CD4-positive, alpha-beta T cell (primary cell): ENCODE measurements around the gene HEXD. TPM values are rescaled to one million over a fixed set of nuclear protein-coding genes. Genes with fewer than 3 reads are reported as not detected.
"Not testable (repeated sequence)": the region's sequence is repeated elsewhere in the genome, so short reads cannot be mapped to it uniquely, and the experiment has no call there.

Source experiments
- ATAC-seq: fragments of 200-7000 bp; cut with Tn5 transposase; one replicate; pipeline ENCODE4 v1.10.0; 2022; ENCODE audit warnings: mild to moderate bottlenecking; ENCODE audit not compliant: poor library complexity
- CTCF ChIA-PET: fragments of 350-600 bp; sonication (Branson Sonifier 250); formaldehyde crosslinking; loops from one replicate; lab custom pipeline; 2021; ENCODE audit warnings: antibody characterized with exemption, inconsistent platforms; lab: Charles Lee
- POLR2A ChIA-PET: fragments of 350-600 bp; sonication (Branson Sonifier 250); formaldehyde crosslinking; loops from one replicate; lab custom pipeline; 2021; ENCODE audit warnings: antibody characterized with exemption, inconsistent platforms; lab: Charles Lee
- DNase-seq, 14 experiments: peaks; one replicate each; pipeline ENCODE4 v3.0.0-alpha.2; 2013 to 2020; ENCODE audit warnings: mixed read lengths in 2 of 14
- H3K27ac ChIP-seq, 2 donors: one replicate each; pipeline versions ENCODE4 v1.5.1 to v1.7.0; 2013; ENCODE audit warnings: low read length in 2 of 2, low read depth in 1 of 2, mild to moderate bottlenecking in 1 of 2
- H3K27me3 ChIP-seq, 2 experiments: 1 replicate in 1 of 2; 2 replicates in 1 of 2; pipeline versions ENCODE4 v1.6.1 to v1.7.0; 2013; ENCODE audit warnings: low read length in 2 of 2, control low read depth in 1 of 2, mild to moderate bottlenecking in 1 of 2, moderate library complexity in 1 of 2; ENCODE audit not compliant: insufficient read depth in 2 of 2, control insufficient read depth in 1 of 2
- H3K36me3 ChIP-seq: one replicate; pipeline ENCODE4 v1.6.1; 2013; ENCODE audit warnings: low read length, control low read depth; ENCODE audit not compliant: insufficient read depth
- H3K4me1 ChIP-seq: one replicate; pipeline ENCODE4 v1.6.1; 2013; ENCODE audit warnings: low read length, control low read depth; ENCODE audit not compliant: insufficient read depth
- H3K4me3 ChIP-seq: one replicate; pipeline ENCODE4 v1.5.1; 2013; ENCODE audit warnings: mild to moderate bottlenecking, low read length, moderate library complexity
- H3K9me3 ChIP-seq, 2 experiments: 1 replicate in 1 of 2; 2 replicates in 1 of 2; pipeline versions ENCODE4 v1.6.1 to v1.7.0; 2013; ENCODE audit warnings: low read length in 2 of 2, mild to moderate bottlenecking in 2 of 2, control low read depth in 1 of 2, moderate library complexity in 1 of 2; ENCODE audit not compliant: control insufficient read depth in 1 of 2, insufficient read depth in 1 of 2
- H3K27ac Mint-ChIP-seq: one replicate; pipeline ENCODE4 v1.8.0; 2020; ENCODE audit warnings: mixed read lengths
- H3K27me3 Mint-ChIP-seq: one replicate; pipeline ENCODE4 v1.8.0; 2021; ENCODE audit warnings: mixed read lengths
- H3K36me3 Mint-ChIP-seq: one replicate; pipeline ENCODE4 v1.8.0; 2021; ENCODE audit warnings: low read depth, mixed read lengths
- H3K4me1 Mint-ChIP-seq: one replicate; pipeline ENCODE4 v1.8.0; 2021; ENCODE audit warnings: low read depth, mixed read lengths
- H3K4me3 Mint-ChIP-seq: one replicate; pipeline ENCODE4 v1.8.0; 2020; ENCODE audit warnings: mild to moderate bottlenecking, mixed read lengths
- H3K9me3 Mint-ChIP-seq: one replicate; pipeline ENCODE4 v1.8.0; 2020; ENCODE audit warnings: mixed read lengths
- intact Hi-C, 2 experiments: fragments of 100-400 bp; cut with DNase I in 1 of 2; cut with micrococcal nuclease in 1 of 2; formaldehyde crosslinking; loops; one replicate each; pipeline versions ENCODE4 v1.15.1 to v1.9.0; 2023 to 2025; cut with DNase I, micrococcal nuclease
- total RNA-seq, 174 experiments: library from RNA in 2 of 174; stranded (reverse) in 2 of 174; gene quantifications; one replicate each; pipeline ENCODE4 v1.2.3 and lab custom pipeline; 2021 to 2026
- TF ChIP-seq, protein P1 (sequence below): fragments of 200-600 bp; IDR thresholded peaks from one replicate; pipeline ENCODE4 v1.8.0; 2022; ENCODE audit warnings: antibody characterized with exemption, mild to moderate bottlenecking

The HEXD gene
- total RNA-seq, 2 experiments from 2014 or later: 27.8 to 31.2 TPM

GRCh38 chr17:82449883-82450356 is 31.8 kb downstream of the HEXD start:
- Histone ChIP-seq H3K27me3 (no peaks in the 10 kb centered on the region), H3K9me3 (no peaks in the 10 kb centered on the region), H3K27ac (peak overlapping the region; percentile 90 to 96), H3K4me3 (peak overlapping the region; percentile 97), H3K36me3 (peaks cover 28% of the 10 kb centered on the region), H3K4me1 (peaks cover 55% of the 10 kb centered on the region)
- DNase-seq: peak in 8 of 14 experiments; percentile 13 to 51 (median 25)
- Mint-ChIP-seq H3K36me3 (peaks cover 23% of the 10 kb centered on the region), H3K27me3 (no peaks in the 10 kb centered on the region), H3K4me3 (peak overlapping the region; percentile 97), H3K9me3 (no peaks in the 10 kb centered on the region), H3K27ac (peak overlapping the region; percentile 97), H3K4me1 (peaks cover 48% of the 10 kb centered on the region)
- POLR2A ChIA-PET: interaction anchor here (0.7 to 1.6 kb wide), 10 partner anchors 8 to 244 kb away, joined by 3 to 37 read pairs (median 4); partner anchors contain the start of genes CD7 and NARF
- no peak for ATAC-seq
- intact Hi-C loops: loop anchor here (1.0 to 5.0 kb wide), 5 partner anchors 8 to 197 kb away; partner anchors contain the start of genes HEXD (in 2 of the 2), NARF (in 2 of the 2), OGFOD3 (in 2 of the 2) and FOXK2 (in 1 of the 2)
- CTCF ChIA-PET: interaction anchor here (0.6 to 1.8 kb wide), 2 partner anchors 31 to 244 kb away, joined by 3 to 5 read pairs; partner anchors contain the start of gene OGFOD3
- TF ChIP-seq, protein P1, sequence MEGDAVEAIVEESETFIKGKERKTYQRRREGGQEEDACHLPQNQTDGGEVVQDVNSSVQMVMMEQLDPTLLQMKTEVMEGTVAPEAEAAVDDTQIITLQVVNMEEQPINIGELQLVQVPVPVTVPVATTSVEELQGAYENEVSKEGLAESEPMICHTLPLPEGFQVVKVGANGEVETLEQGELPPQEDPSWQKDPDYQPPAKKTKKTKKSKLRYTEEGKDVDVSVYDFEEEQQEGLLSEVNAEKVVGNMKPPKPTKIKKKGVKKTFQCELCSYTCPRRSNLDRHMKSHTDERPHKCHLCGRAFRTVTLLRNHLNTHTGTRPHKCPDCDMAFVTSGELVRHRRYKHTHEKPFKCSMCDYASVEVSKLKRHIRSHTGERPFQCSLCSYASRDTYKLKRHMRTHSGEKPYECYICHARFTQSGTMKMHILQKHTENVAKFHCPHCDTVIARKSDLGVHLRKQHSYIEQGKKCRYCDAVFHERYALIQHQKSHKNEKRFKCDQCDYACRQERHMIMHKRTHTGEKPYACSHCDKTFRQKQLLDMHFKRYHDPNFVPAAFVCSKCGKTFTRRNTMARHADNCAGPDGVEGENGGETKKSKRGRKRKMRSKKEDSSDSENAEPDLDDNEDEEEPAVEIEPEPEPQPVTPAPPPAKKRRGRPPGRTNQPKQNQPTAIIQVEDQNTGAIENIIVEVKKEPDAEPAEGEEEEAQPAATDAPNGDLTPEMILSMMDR: no peak

DNA sequence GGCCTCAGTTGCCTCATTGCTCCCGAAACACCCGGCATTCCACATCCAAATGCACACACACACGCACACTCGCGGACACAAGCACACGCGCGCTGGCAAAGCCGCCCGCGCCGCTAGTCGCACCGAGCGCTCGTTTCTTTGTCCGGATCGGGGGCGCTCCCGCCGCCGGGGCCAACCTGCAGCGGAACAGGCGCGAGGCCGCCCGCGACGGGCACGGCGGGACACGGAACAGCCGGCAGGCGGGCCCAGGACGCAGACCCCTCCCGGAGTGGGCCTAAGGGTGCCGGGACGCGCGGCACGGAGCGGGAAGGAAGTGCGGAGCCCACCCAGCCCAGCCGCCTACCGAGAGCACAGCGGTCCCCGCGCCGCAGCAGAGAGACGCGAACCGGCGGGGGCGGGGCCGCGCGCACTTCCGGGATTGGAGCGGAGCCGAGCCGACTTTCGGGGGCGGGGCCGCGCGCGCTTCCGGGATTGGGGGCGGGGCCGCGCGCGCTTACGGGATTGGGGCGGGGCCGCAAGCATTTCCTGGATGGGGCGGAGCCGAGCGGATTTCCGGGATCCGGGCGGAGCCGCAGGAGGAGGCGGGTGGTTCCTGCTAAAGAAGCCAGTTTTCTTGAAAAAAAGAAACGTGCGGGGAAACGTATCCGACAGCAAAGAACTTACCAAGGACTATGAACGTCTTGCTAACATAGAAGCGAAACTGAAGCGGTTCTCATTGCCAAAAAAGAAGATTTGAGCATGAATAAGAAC is 32.4 kb downstream of the HEXD start, which contains the start of gene CYBC1:
CYBC1 (minus strand) TSS at position 396 of the 750 bp plus-strand sequence. CDS start 1,498 bp downstream, outside the sequence.
- ChIA-PET POLR2A (interaction anchor here (1.0 to 1.2 kb wide), 2 partner anchors 9 to 69 kb away, joined by 3 read pairs; no protein-coding TSS in a partner anchor), CTCF (interaction anchor here (0.6 kb wide), 1 partner anchor 1166 kb away, joined by 3 read pairs; no protein-coding TSS in a partner anchor)
- H3K4me3 ChIP-seq: peak within 1 kb of the TSS; percentile 97
- Mint-ChIP-seq H3K9me3 (no peaks in the 10 kb centered on the region), H3K27me3 (no peaks in the 10 kb centered on the region), H3K27ac (peak within 1 kb of the TSS; percentile 97), H3K36me3 (peaks cover 23% of the 10 kb centered on the region), H3K4me3 (peak within 1 kb of the TSS; percentile 97), H3K4me1 (peaks cover 48% of the 10 kb centered on the region)
- H3K36me3 ChIP-seq: peaks cover 22% of the 10 kb centered on the region
- peaks cover 49% of the 10 kb centered on the region for H3K4me1 ChIP-seq
- DNase-seq (peak; percentile 89 to 98 (median 96)), ATAC-seq (peak; percentile 66)
- peak within 1 kb of the TSS; percentile 90 to 96 for H3K27ac ChIP-seq
- TF ChIP-seq, protein P1: no peak
- intact Hi-C loops: loop anchor here (1.0 to 5.0 kb wide), 5 partner anchors 8 to 197 kb away; partner anchors contain the start of genes HEXD (in 2 of the 2), NARF (in 2 of the 2), OGFOD3 (in 2 of the 2) and FOXK2 (in 1 of the 2)
- H3K27me3 ChIP-seq: no peaks in the 10 kb centered on the region
- H3K9me3 ChIP-seq: no peaks in the 10 kb centered on the region

- H3K27me3 ChIP-seq: no peaks in the 10 kb centered on the region
- H3K9me3 ChIP-seq: no peaks in the 10 kb centered on the region
- POLR2A ChIA-PET: no interaction called here
- peaks cover 9% of the 10 kb centered on the region for H3K36me3 ChIP-seq
- TF ChIP-seq, protein P1: no peak
- Mint-ChIP-seq H3K4me3 (peak overlapping the region; percentile 97), H3K9me3 (no peaks in the 10 kb centered on the region), H3K4me1 (peaks cover 46% of the 10 kb centered on the region), H3K27me3 (no peaks in the 10 kb centered on the region), H3K27ac (peak overlapping the region; percentile 97), H3K36me3 (peaks cover 23% of the 10 kb centered on the region)
- H3K4me3 ChIP-seq: no peak overlapping the region
- ATAC-seq (no peak), DNase-seq (no peak)
- intact Hi-C loops: loop anchor here (5.0 kb wide), 2 partner anchors 35 to 195 kb away; partner anchors contain the start of genes HEXD (in 1 of the 2), OGFOD3 (in 1 of the 2) and WDR45B (in 1 of the 2)
- peaks cover 40% of the 10 kb centered on the region for H3K4me1 ChIP-seq
- CTCF ChIA-PET: no interaction called here
- H3K27ac ChIP-seq: no peak overlapping the region
Observed at GRCh38 chr17:82452162-82452561, 34.0 kb downstream of the HEXD start.

DNA sequence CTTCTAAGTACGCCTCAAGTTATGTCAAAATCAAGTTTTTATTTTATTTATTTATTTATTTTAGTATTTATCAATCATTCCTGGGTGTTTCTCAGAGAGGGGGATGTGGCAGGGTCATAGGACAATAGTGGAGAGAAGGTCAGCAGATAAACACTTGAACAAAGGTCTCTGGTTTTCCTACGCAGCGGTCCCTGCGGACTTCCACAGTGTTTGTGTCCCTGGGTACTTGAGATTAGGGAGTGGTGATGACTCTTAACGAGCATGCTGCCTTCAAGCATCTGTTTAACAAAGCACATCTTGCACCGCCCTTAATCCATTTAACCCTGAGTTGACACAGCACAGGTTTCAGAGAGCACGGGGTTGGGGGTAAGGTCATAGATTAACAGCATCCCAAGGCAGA is 35.0 kb downstream of the HEXD start:
- ATAC-seq, H3K36me3 ChIP-seq, H3K9me3 Mint-ChIP-seq, H3K9me3 ChIP-seq, POLR2A ChIA-PET, H3K27me3 Mint-ChIP-seq, DNase-seq, H3K4me3 ChIP-seq, H3K27me3 ChIP-seq, CTCF ChIA-PET, H3K27ac Mint-ChIP-seq, H3K27ac ChIP-seq: not testable (repeated sequence)
- peaks cover 48% of the 10 kb centered on the region for H3K4me1 Mint-ChIP-seq
- H3K36me3 Mint-ChIP-seq: peaks cover 26% of the 10 kb centered on the region
- H3K4me3 Mint-ChIP-seq: peak overlapping the region; percentile 45
- H3K4me1 ChIP-seq: peaks cover 42% of the 10 kb centered on the region
- intact Hi-C loops: loop anchor here (5.0 kb wide), 2 partner anchors 36 to 194 kb away; partner anchors contain the start of genes HEXD (in 1 of the 2), OGFOD3 (in 1 of the 2) and WDR45B (in 1 of the 2)
